ENCODE data around the gene CD9.

DNA sequence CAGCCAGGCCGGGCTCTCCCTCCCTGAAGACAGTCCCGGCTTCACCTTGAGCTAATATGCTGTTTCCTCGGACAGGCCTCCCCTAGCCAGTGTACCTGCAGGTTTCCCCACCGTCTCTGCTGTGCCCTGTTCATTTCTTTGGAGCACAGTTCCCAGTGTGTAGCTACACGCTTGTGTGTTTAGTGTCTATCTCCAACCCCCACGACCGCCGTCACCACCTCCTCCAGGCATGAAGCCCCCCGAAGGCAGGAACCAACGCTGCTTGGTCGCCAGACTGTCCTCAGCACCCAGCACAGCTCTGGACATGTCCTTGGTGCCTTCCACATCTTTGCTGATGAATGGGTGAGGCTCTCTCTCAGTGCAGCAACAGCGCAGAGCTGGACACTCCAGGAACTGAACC lies 84.1 kb downstream of the CD9 start:
- TF ChIP-seq, protein P1, sequence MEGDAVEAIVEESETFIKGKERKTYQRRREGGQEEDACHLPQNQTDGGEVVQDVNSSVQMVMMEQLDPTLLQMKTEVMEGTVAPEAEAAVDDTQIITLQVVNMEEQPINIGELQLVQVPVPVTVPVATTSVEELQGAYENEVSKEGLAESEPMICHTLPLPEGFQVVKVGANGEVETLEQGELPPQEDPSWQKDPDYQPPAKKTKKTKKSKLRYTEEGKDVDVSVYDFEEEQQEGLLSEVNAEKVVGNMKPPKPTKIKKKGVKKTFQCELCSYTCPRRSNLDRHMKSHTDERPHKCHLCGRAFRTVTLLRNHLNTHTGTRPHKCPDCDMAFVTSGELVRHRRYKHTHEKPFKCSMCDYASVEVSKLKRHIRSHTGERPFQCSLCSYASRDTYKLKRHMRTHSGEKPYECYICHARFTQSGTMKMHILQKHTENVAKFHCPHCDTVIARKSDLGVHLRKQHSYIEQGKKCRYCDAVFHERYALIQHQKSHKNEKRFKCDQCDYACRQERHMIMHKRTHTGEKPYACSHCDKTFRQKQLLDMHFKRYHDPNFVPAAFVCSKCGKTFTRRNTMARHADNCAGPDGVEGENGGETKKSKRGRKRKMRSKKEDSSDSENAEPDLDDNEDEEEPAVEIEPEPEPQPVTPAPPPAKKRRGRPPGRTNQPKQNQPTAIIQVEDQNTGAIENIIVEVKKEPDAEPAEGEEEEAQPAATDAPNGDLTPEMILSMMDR (IDR thresholded peaks at IDR 0.05), result no peak
- TF ChIP-seq POLR2A (IDR thresholded peaks at IDR 0.05), result no peak
